ENCODE measurements around the gene ASCL3. TPM values are rescaled to one million over a fixed set of nuclear protein-coding genes. Genes with fewer than 3 reads are reported as not detected.

Gene ASCL3
- total and polyA plus RNA-seq, 2 experiments from 2014 or later, result not detected

DNA sequence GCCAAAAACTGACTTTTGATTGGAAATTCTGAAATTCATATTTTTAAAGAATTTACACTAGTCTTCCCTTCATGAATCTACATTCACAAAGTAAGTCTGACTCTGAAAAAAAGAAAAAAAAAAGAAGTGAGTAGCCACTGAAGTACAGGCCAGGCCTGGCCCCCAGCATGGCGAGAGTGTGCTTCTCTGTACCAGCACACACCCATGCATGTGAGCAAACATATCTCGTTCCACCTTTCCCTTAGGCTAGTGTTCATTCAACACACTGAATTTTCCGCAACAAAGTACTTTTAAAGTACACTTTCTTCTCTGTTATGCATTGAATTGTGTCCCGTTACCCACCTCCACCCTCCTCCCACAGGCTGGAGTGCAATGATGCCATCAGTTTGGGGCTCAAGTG lies 14.6 kb downstream of the ASCL3 start:
- Histone ChIP-seq H3K79me2 (replicated peaks; ENCODE audit: insufficient read depth) (no peaks in the 10 kb centered on the region), H3K9me2 (ENCODE audit: insufficient read depth) (no peaks in the 10 kb centered on the region), H2AFZ (no peak overlapping the region), H4K20me1 (replicated peaks; ENCODE audit: insufficient read depth) (no peaks in the 10 kb centered on the region), H3K4me1 (ENCODE audit: insufficient read depth) (no peaks in the 10 kb centered on the region; the same call in 1 of the 2 replicates), H3K27me3 (ENCODE audit: insufficient read depth) (no peaks in the 10 kb centered on the region), H3K4me2 (no peak overlapping the region), H3F3A (replicated peaks; ENCODE audit: low read depth) (no peaks in the 10 kb centered on the region), H3K27ac (ENCODE audit: low read depth) (no peak overlapping the region), H3K36me3 (ENCODE audit: insufficient read depth) (no peaks in the 10 kb centered on the region), H3K4me3 (no peak overlapping the region)
- peaks cover 15% of the 10 kb centered on the region for H3K4me1 Mint-ChIP-seq
- no peak for TF ChIP-seq STAT1 (IDR thresholded peaks at IDR 0.05; ENCODE audit: unreplicated experiment)
- no peak for TF ChIP-seq ZNF331 (CRISPR knock-in tag; IDR thresholded peaks at IDR 0.05; ENCODE audit: low read depth)
- TF ChIP-seq EZH2phosphoT487 (IDR thresholded peaks at IDR 0.05; ENCODE audit: unreplicated experiment), result no peak
- TF ChIP-seq, protein P1, sequence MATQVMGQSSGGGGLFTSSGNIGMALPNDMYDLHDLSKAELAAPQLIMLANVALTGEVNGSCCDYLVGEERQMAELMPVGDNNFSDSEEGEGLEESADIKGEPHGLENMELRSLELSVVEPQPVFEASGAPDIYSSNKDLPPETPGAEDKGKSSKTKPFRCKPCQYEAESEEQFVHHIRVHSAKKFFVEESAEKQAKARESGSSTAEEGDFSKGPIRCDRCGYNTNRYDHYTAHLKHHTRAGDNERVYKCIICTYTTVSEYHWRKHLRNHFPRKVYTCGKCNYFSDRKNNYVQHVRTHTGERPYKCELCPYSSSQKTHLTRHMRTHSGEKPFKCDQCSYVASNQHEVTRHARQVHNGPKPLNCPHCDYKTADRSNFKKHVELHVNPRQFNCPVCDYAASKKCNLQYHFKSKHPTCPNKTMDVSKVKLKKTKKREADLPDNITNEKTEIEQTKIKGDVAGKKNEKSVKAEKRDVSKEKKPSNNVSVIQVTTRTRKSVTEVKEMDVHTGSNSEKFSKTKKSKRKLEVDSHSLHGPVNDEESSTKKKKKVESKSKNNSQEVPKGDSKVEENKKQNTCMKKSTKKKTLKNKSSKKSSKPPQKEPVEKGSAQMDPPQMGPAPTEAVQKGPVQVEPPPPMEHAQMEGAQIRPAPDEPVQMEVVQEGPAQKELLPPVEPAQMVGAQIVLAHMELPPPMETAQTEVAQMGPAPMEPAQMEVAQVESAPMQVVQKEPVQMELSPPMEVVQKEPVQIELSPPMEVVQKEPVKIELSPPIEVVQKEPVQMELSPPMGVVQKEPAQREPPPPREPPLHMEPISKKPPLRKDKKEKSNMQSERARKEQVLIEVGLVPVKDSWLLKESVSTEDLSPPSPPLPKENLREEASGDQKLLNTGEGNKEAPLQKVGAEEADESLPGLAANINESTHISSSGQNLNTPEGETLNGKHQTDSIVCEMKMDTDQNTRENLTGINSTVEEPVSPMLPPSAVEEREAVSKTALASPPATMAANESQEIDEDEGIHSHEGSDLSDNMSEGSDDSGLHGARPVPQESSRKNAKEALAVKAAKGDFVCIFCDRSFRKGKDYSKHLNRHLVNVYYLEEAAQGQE (IDR thresholded peaks at IDR 0.05; ENCODE audit: unreplicated experiment), result no peak
- no peak for TF ChIP-seq NANOG (IDR thresholded peaks at IDR 0.05; ENCODE audit: borderline replicate concordance)
- H3K4me3 Mint-ChIP-seq, result no peak overlapping the region
- no peak overlapping the region for H3K27ac Mint-ChIP-seq
- ATAC-seq, result no peak
- no peaks in the 10 kb centered on the region for H3K9me3 Mint-ChIP-seq
- H3K36me3 Mint-ChIP-seq (ENCODE audit: low read depth), result no peaks in the 10 kb centered on the region
- peaks cover 10% of the 10 kb centered on the region for H3K27me3 Mint-ChIP-seq (ENCODE audit: insufficient read depth, low read depth, poor library complexity)
- DNase-seq (ENCODE audit: low spot score), result no peak

GRCh38 chr11:8927233-8927632 lies 15.6 kb downstream of the ASCL3 start:
- Histone ChIP-seq H3K27ac (ENCODE audit: low read depth) (no peak overlapping the region), H3K4me2 (no peak overlapping the region), H2AFZ (no peak overlapping the region), H3K79me2 (replicated peaks; ENCODE audit: insufficient read depth) (no peaks in the 10 kb centered on the region), H3K27me3 (ENCODE audit: insufficient read depth) (no peaks in the 10 kb centered on the region), H3F3A (replicated peaks; ENCODE audit: low read depth) (no peaks in the 10 kb centered on the region), H3K4me1 (ENCODE audit: insufficient read depth) (no peaks in the 10 kb centered on the region), H4K20me1 (replicated peaks; ENCODE audit: insufficient read depth) (no peaks in the 10 kb centered on the region), H3K4me3 (no peak overlapping the region), H3K36me3 (ENCODE audit: insufficient read depth) (no peaks in the 10 kb centered on the region), H3K9me2 (ENCODE audit: insufficient read depth) (no peaks in the 10 kb centered on the region)
- ATAC-seq (no peak), DNase-seq (ENCODE audit: low spot score) (no peak)
- no peaks in the 10 kb centered on the region for H3K9me3 Mint-ChIP-seq
- peaks cover 6% of the 10 kb centered on the region for H3K4me1 Mint-ChIP-seq
- no peaks in the 10 kb centered on the region for H3K36me3 Mint-ChIP-seq (ENCODE audit: low read depth)
- H3K4me3 Mint-ChIP-seq, result no peak overlapping the region
- TF ChIP-seq NANOG (IDR thresholded peaks at IDR 0.05; ENCODE audit: borderline replicate concordance), result no peak
- peaks cover 5% of the 10 kb centered on the region for H3K27me3 Mint-ChIP-seq (ENCODE audit: insufficient read depth, low read depth, poor library complexity)
- H3K27ac Mint-ChIP-seq, result no peak overlapping the region

DNA sequence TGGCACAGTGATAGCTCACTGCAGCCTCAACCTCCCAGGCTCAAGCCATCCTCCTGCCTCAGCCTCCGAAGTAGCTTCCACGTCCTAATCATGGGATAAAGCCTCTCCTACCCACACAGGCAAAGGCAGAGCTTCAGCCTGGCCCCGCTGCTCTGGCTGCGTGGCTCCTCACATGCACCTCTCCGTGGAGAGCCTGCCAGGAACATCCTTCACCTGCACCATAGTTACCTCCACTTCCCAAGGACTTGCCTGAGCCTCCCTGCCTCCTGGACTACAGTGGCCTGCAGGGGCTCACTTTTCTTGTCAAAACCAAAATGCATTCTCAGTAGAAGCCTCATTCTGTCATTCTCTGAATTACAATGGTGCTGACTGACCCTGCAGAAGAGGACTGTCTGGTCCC lies 16.6 kb downstream of the ASCL3 start:
- H3K4me1 Mint-ChIP-seq, result no peaks in the 10 kb centered on the region
- DNase-seq (ENCODE audit: low spot score) (no peak), ATAC-seq (no peak)
- Histone ChIP-seq H3K36me3 (ENCODE audit: insufficient read depth) (no peaks in the 10 kb centered on the region), H3K9me2 (ENCODE audit: insufficient read depth) (no peaks in the 10 kb centered on the region), H3K4me1 (ENCODE audit: insufficient read depth) (no peaks in the 10 kb centered on the region), H3K4me2 (no peak overlapping the region), H3F3A (replicated peaks; ENCODE audit: low read depth) (no peaks in the 10 kb centered on the region), H2AFZ (no peak overlapping the region), H3K27ac (ENCODE audit: low read depth) (no peak overlapping the region), H3K4me3 (no peak overlapping the region), H4K20me1 (replicated peaks; ENCODE audit: insufficient read depth) (peaks cover 3% of the 10 kb centered on the region; the same call in 1 of the 2 replicates), H3K27me3 (ENCODE audit: insufficient read depth) (no peaks in the 10 kb centered on the region), H3K79me2 (replicated peaks; ENCODE audit: insufficient read depth) (no peaks in the 10 kb centered on the region)
- H3K36me3 Mint-ChIP-seq (ENCODE audit: low read depth), result peaks cover 7% of the 10 kb centered on the region; the same call in 2 of the 3 replicates
- H3K27me3 Mint-ChIP-seq (ENCODE audit: insufficient read depth, low read depth, poor library complexity), result peaks cover 5% of the 10 kb centered on the region
- H3K27ac Mint-ChIP-seq, result no peak overlapping the region
- no peak overlapping the region for H3K4me3 Mint-ChIP-seq
- H3K9me3 Mint-ChIP-seq, result no peaks in the 10 kb centered on the region
- TF ChIP-seq EZH2phosphoT487 (IDR thresholded peaks at IDR 0.05; ENCODE audit: unreplicated experiment) (no peak), ZNF331 (CRISPR knock-in tag; IDR thresholded peaks at IDR 0.05; ENCODE audit: low read depth) (no peak), CTCF (conservative IDR thresholded peaks at IDR 0.05; ENCODE audit: low read depth in 2 of 2) (no peak)
